SK-N-SH treated with all-trans-retinoic acid at 6 μM for 48 hours (cell line): ENCODE data around the gene FIBCD1.

ENCODE experiments used
- ATAC-seq: fragments of 200-7000 bp; cut with Tn5 transposase; 3 replicates; pipeline ENCODE4 v1.9.1; 2020; ENCODE audit warnings: mild to moderate bottlenecking, moderate library complexity
- ARNTL ChIP-seq: fragments of 450-650 bp; formaldehyde crosslinking; IDR thresholded peaks from 2 replicates; pipeline ENCODE4 v1.5.0; 2020; ENCODE audit warnings: low read depth, mild to moderate bottlenecking, moderate library complexity, borderline replicate concordance
- BACH2 ChIP-seq: fragments of 250-450 bp; sonication (Bioruptor Pico); IDR thresholded peaks from 2 replicates; pipeline ENCODE4 v1.9.0; 2021; ENCODE audit warnings: mild to moderate bottlenecking, borderline replicate concordance
- CREB5 ChIP-seq: fragments of 250-450 bp; sonication (Bioruptor Pico); IDR thresholded peaks from 2 replicates; pipeline ENCODE4 v1.5.1; 2020; ENCODE audit warnings: low read depth, mild to moderate bottlenecking, moderate library complexity
- CSDC2 ChIP-seq: fragments of 250-450 bp; sonication (Bioruptor Pico); IDR thresholded peaks from 2 replicates; pipeline ENCODE4 v1.5.0; 2020; ENCODE audit warnings: mild to moderate bottlenecking, moderate library complexity
- CSRNP3 ChIP-seq: fragments of 250-450 bp; sonication (Bioruptor Pico); IDR thresholded peaks from 2 replicates; pipeline ENCODE4 v1.5.1; 2021; ENCODE audit warnings: mild to moderate bottlenecking, moderate library complexity
- GLIS3 ChIP-seq: fragments of 250-450 bp; sonication (Bioruptor Pico); IDR thresholded peaks from 2 replicates; pipeline ENCODE4 v1.5.0; 2020; ENCODE audit warnings: mild to moderate bottlenecking, moderate library complexity
- ISL1 ChIP-seq: fragments of 250-450 bp; sonication (Bioruptor Pico); IDR thresholded peaks from 2 replicates; pipeline ENCODE4 v2.1.2; 2022; ENCODE audit warnings: mild to moderate bottlenecking, moderate library complexity
- OSR1 ChIP-seq: fragments of 250-450 bp; sonication (Bioruptor Pico); IDR thresholded peaks from 2 replicates; pipeline ENCODE4 v1.8.0; 2022; ENCODE audit warnings: moderate library complexity, mild to moderate bottlenecking, inconsistent platforms
- PATZ1 ChIP-seq: fragments of 250-450 bp; sonication (Bioruptor Pico); IDR thresholded peaks from 2 replicates; pipeline ENCODE4 v1.8.0; 2020; ENCODE audit warnings: mild to moderate bottlenecking, moderate library complexity, borderline replicate concordance
- POU6F1 ChIP-seq: fragments of 250-450 bp; sonication (Bioruptor Pico); IDR thresholded peaks from 2 replicates; pipeline ENCODE4 v1.8.0; 2021; ENCODE audit warnings: low read depth, mild to moderate bottlenecking, moderate library complexity, borderline replicate concordance
- PPARA ChIP-seq: fragments of 250-450 bp; sonication (Bioruptor Pico); IDR thresholded peaks from 2 replicates; pipeline ENCODE4 v1.5.0; 2020; ENCODE audit warnings: mild to moderate bottlenecking, borderline replicate concordance
- RARB ChIP-seq: fragments of 250-450 bp; sonication (Bioruptor Pico); IDR thresholded peaks from 2 replicates; pipeline ENCODE4 v1.8.0; 2021; ENCODE audit warnings: mild to moderate bottlenecking, moderate library complexity
- SNAI2 ChIP-seq: fragments of 250-450 bp; sonication (Bioruptor Pico); IDR thresholded peaks from 2 replicates; pipeline ENCODE4 v1.5.0; 2020; ENCODE audit warnings: mild to moderate bottlenecking, moderate library complexity
- TCF4 ChIP-seq: fragments of 250-450 bp; sonication (Bioruptor Pico); IDR thresholded peaks from 2 replicates; pipeline ENCODE4 v1.8.0; 2021; ENCODE audit warnings: mild to moderate bottlenecking, moderate library complexity, borderline replicate concordance
- TOX ChIP-seq: fragments of 250-450 bp; sonication (Bioruptor Pico); IDR thresholded peaks from 2 replicates; pipeline ENCODE4 v1.8.0; 2021; ENCODE audit warnings: mild to moderate bottlenecking, moderate library complexity, borderline replicate concordance
- ZC3H10 ChIP-seq: fragments of 250-450 bp; sonication (Bioruptor Pico); IDR thresholded peaks from 2 replicates; pipeline ENCODE4 v1.5.1; 2021; ENCODE audit warnings: mild to moderate bottlenecking, moderate library complexity
- ZFP3 ChIP-seq: fragments of 250-450 bp; sonication (Bioruptor Pico); IDR thresholded peaks from 2 replicates; pipeline ENCODE4 v1.5.0; 2020; ENCODE audit warnings: mild to moderate bottlenecking, moderate library complexity
- ZFP30 ChIP-seq: fragments of 450-650 bp; formaldehyde crosslinking; IDR thresholded peaks from 2 replicates; pipeline ENCODE4 v1.5.0; 2022; ENCODE audit warnings: mild to moderate bottlenecking, moderate library complexity
- ZNF565 ChIP-seq: fragments of 450-650 bp; formaldehyde crosslinking; conservative IDR thresholded peaks from 2 replicates; pipeline ENCODE4 v1.5.0; 2020; ENCODE audit warnings: low read depth, mild to moderate bottlenecking, moderate library complexity
- ZNF70 ChIP-seq: fragments of 450-650 bp; formaldehyde crosslinking; IDR thresholded peaks from 2 replicates; pipeline ENCODE4 v1.5.0; 2020; ENCODE audit warnings: mild to moderate bottlenecking, moderate library complexity
- ZNF8 ChIP-seq: fragments of 450-650 bp; formaldehyde crosslinking; IDR thresholded peaks from 2 replicates; pipeline ENCODE4 v1.5.0; 2020; ENCODE audit warnings: mild to moderate bottlenecking, moderate library complexity

FIBCD1 gene

GRCh38 chr9:130962418-130963316 lies 23.6 kb upstream of the FIBCD1 start:
- ATAC-seq: peak; percentile 99
- TF ChIP-seq ZC3H10 (0 out of 2 replicates have a peak, but pooled peaks have one; percentile 29), RARB (CRISPR knock-in tag) (no peak)

- TF ChIP-seq ZFP3 (CRISPR knock-in tag) (no peak), ZNF70 (CRISPR knock-in tag) (no peak), GLIS3 (CRISPR knock-in tag) (no peak), ZC3H10 (no peak), CREB5 (no peak), CSRNP3 (CRISPR knock-in tag) (no peak), CSDC2 (no peak), OSR1 (CRISPR knock-in tag) (no peak), ZNF8 (CRISPR knock-in tag) (no peak), ZNF565 (CRISPR knock-in tag) (no peak), PATZ1 (no peak), ZFP30 (no peak), TCF4 (CRISPR knock-in tag) (no peak), TOX (no peak)
- TF ChIP-seq, all 23 proteins: peak for 0
- ATAC-seq: 0 out of 3 replicates have a peak, but pooled peaks have one; percentile 5
These were observed 22.7 kb upstream of the FIBCD1 start for GRCh38 chr9:130961511-130962300.

GRCh38 chr9:130960522-130961378 lies 21.7 kb upstream of the FIBCD1 start:
- ATAC-seq: no peak
- no peak for TF ChIP-seq ZNF70 (CRISPR knock-in tag)
- no peak for TF ChIP-seq SNAI2 (CRISPR knock-in tag)
- no peak for TF ChIP-seq TCF4 (CRISPR knock-in tag)
- no peak for TF ChIP-seq POU6F1
- TF ChIP-seq GLIS3 (CRISPR knock-in tag): no peak
- no peak for TF ChIP-seq ISL1 (CRISPR knock-in tag)
- TF ChIP-seq OSR1 (CRISPR knock-in tag): no peak
- TF ChIP-seq ZC3H10: no peak
- TF ChIP-seq BACH2 (CRISPR knock-in tag): no peak
- TF ChIP-seq ZNF565 (CRISPR knock-in tag): no peak
- no peak for TF ChIP-seq TOX
- TF ChIP-seq ZNF8 (CRISPR knock-in tag): no peak
- no peak for TF ChIP-seq PPARA (CRISPR knock-in tag)
- no peak for TF ChIP-seq CREB5
- TF ChIP-seq PATZ1: no peak
- no peak for TF ChIP-seq ARNTL (CRISPR knock-in tag)
- no peak for TF ChIP-seq CSRNP3 (CRISPR knock-in tag)
